ENCODE results near the gene SLC6A9. TPM values are rescaled to one million over a fixed set of nuclear protein-coding genes. Genes with fewer than 3 reads are reported as not detected.

The SLC6A9 gene
- total and polyA plus RNA-seq, 2 donors (not counting 1 experiment from before 2014, with no cell fraction given) = 0.28 to 5.5 TPM

DNA sequence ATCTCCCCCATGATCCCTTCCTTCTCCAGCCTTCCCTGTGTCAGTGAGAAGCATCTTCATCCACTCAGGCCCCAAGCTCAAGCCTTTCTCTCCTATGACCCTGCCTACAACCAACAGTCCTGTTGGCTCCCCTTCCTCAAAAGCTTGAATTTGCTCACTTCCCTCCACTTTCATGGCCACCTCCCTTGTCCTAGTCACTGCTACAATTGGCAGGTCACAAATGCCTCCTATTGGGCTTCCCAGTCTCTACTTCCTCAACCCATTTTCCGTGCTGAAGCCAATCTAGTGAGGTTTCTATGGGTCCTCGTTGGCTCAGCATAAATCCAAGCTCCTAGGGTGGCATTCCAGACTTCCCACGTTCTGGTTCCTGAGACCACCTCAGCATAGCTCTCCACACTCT, 40.2 kb upstream of the SLC6A9 start:
- peaks cover 0 to 4% (median 0%) of the 10 kb centered on the region in 3 donors for H3K9me3 ChIP-seq (ENCODE audit: control extremely low read depth in 1 of 3, control insufficient read depth in 2 of 3, insufficient read depth in 1 of 3, low read length in 2 of 3)
- no peaks in the 10 kb centered on the region for H4K20me1 ChIP-seq (ENCODE audit: control insufficient read depth, insufficient read depth, low read length, poor library complexity, severe bottlenecking)
- no peak overlapping the region for H3K4me2 ChIP-seq (replicated peaks; ENCODE audit: low read depth, low read length, poor library complexity, severe bottlenecking)
- H3K9ac ChIP-seq (ENCODE audit: low read length) = no peak overlapping the region
- ATAC-seq (ENCODE audit: low read depth) (no peak), DNase-seq (no peak)
- ChIA-PET POLR2A (no interaction called here), CTCF (no interaction called here)
- H3K79me2 ChIP-seq (ENCODE audit: control insufficient read depth, insufficient read depth, low read length) = no peaks in the 10 kb centered on the region
- no peaks in the 10 kb centered on the region for H3K27me3 Mint-ChIP-seq
- no peaks in the 10 kb centered on the region for H3K9me3 Mint-ChIP-seq (ENCODE audit: insufficient read depth)
- H3K36me3 ChIP-seq (replicated peaks in 1 of 2; ENCODE audit: control extremely low read depth in 1 of 2, control insufficient read depth in 1 of 2, extremely low read depth in 1 of 2, insufficient read depth in 2 of 2, low read length in 1 of 2) = no peaks in the 10 kb centered on the region
- H2AFZ ChIP-seq (ENCODE audit: insufficient read depth, low read depth, low read length, poor library complexity, severe bottlenecking) = no peak overlapping the region
- peaks cover 47 to 49% of the 10 kb centered on the region in 2 donors for H3K4me1 ChIP-seq (ENCODE audit: control insufficient read depth in 2 of 2, insufficient read depth in 2 of 2, low read length in 2 of 2)
- intact Hi-C loops (cut with micrococcal nuclease) = no loop called here
- no peaks in the 10 kb centered on the region for H3K27me3 ChIP-seq (replicated peaks in 1 of 4; ENCODE audit: control extremely low read depth in 1 of 4, control insufficient read depth in 3 of 4, insufficient read depth in 4 of 4, low read length in 3 of 4)
- no peak for TF ChIP-seq EZH2 (IDR thresholded peaks at IDR 0.05; ENCODE audit: borderline replicate concordance, insufficient read depth, low read depth, low read length, poor library complexity, severe bottlenecking)
- TF ChIP-seq, protein P1, sequence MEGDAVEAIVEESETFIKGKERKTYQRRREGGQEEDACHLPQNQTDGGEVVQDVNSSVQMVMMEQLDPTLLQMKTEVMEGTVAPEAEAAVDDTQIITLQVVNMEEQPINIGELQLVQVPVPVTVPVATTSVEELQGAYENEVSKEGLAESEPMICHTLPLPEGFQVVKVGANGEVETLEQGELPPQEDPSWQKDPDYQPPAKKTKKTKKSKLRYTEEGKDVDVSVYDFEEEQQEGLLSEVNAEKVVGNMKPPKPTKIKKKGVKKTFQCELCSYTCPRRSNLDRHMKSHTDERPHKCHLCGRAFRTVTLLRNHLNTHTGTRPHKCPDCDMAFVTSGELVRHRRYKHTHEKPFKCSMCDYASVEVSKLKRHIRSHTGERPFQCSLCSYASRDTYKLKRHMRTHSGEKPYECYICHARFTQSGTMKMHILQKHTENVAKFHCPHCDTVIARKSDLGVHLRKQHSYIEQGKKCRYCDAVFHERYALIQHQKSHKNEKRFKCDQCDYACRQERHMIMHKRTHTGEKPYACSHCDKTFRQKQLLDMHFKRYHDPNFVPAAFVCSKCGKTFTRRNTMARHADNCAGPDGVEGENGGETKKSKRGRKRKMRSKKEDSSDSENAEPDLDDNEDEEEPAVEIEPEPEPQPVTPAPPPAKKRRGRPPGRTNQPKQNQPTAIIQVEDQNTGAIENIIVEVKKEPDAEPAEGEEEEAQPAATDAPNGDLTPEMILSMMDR (IDR thresholded peaks at IDR 0.05) = no peak
- H3K4me3 ChIP-seq (ENCODE audit: control extremely low read depth in 1 of 5, extremely low read depth in 1 of 5, insufficient read depth in 1 of 5, low read depth in 2 of 5, low read length in 4 of 5) = no peak overlapping the region
- H3K27ac Mint-ChIP-seq = no peak overlapping the region
- H3K27ac ChIP-seq (ENCODE audit: low read length in 2 of 2) = no peak overlapping the region
- H3K4me1 Mint-ChIP-seq = peaks cover 53% of the 10 kb centered on the region
- no peak overlapping the region for H3K4me3 Mint-ChIP-seq
- 55% methylated on average over 3 of the region's 3 CpGs for WGBS (ENCODE audit: insufficient coverage)

DNA sequence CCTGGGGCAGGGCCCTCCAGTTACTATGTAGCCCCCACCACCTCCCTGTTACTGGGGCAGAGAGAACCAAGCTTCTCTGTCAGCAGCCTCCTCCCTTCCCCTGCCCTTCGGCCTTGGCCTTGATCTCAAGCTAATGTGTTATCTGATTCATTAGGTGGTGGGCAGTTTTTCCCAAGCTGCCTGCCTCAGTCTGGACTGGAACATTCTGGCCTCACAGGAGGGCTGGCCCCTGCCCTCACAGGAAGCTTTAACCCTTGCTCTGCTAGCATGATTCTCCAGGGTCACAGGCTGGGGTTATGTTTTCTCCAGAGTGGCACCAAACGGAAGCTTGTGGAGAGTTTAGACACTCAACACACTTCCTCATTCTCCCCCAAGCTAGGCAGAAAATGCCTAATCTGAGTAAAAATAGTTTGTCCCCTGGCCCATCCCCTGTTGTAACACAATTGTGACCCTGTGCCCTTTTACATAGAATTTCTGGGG, 37.2 kb upstream of the SLC6A9 start:
- peaks cover 38% of the 10 kb centered on the region in 2 donors for H3K4me1 ChIP-seq (ENCODE audit: control insufficient read depth in 2 of 2, insufficient read depth in 2 of 2, low read length in 2 of 2)
- H3K4me3 Mint-ChIP-seq = peak overlapping the region; percentile 75
- peak overlapping the region; percentile 58 for H3K27ac Mint-ChIP-seq

More for the DNA sequence above, 37.2 kb upstream of the SLC6A9 start:
- Mint-ChIP-seq H3K9me3 (ENCODE audit: insufficient read depth) (no peaks in the 10 kb centered on the region), H3K4me1 (peaks cover 42% of the 10 kb centered on the region), H3K27me3 (no peaks in the 10 kb centered on the region)
- TF ChIP-seq EZH2 (IDR thresholded peaks at IDR 0.05; ENCODE audit: borderline replicate concordance, insufficient read depth, low read depth, low read length, poor library complexity, severe bottlenecking) = no peak
- TF ChIP-seq, protein P1 (IDR thresholded peaks at IDR 0.05) = no peak
- H3K4me3 ChIP-seq (ENCODE audit: control extremely low read depth in 1 of 5, extremely low read depth in 1 of 5, insufficient read depth in 1 of 5, low read depth in 2 of 5, low read length in 4 of 5) = no peak overlapping the region
- H2AFZ ChIP-seq (ENCODE audit: insufficient read depth, low read depth, low read length, poor library complexity, severe bottlenecking) = peak overlapping the region; percentile 41
- peak overlapping the region; percentile 42 for H3K9ac ChIP-seq (ENCODE audit: low read length)
- H3K27me3 ChIP-seq (replicated peaks in 1 of 4; ENCODE audit: control extremely low read depth in 1 of 4, control insufficient read depth in 3 of 4, insufficient read depth in 4 of 4, low read length in 3 of 4) = no peaks in the 10 kb centered on the region
- DNase-seq = peak; percentile 42
- H3K79me2 ChIP-seq (ENCODE audit: control insufficient read depth, insufficient read depth, low read length) = no peaks in the 10 kb centered on the region
- H3K9me3 ChIP-seq (ENCODE audit: control extremely low read depth in 1 of 3, control insufficient read depth in 2 of 3, insufficient read depth in 1 of 3, low read length in 2 of 3) = peaks cover 0 to 4% (median 0%) of the 10 kb centered on the region in 3 donors
- no peaks in the 10 kb centered on the region for H3K36me3 ChIP-seq (replicated peaks in 1 of 2; ENCODE audit: control extremely low read depth in 1 of 2, control insufficient read depth in 1 of 2, extremely low read depth in 1 of 2, insufficient read depth in 2 of 2, low read length in 1 of 2)
- intact Hi-C loops (cut with micrococcal nuclease) = no loop called here
- no peaks in the 10 kb centered on the region for H4K20me1 ChIP-seq (ENCODE audit: control insufficient read depth, insufficient read depth, low read length, poor library complexity, severe bottlenecking)
- H3K4me2 ChIP-seq (replicated peaks; ENCODE audit: low read depth, low read length, poor library complexity, severe bottlenecking) = peak overlapping the region; percentile 65
- ATAC-seq (ENCODE audit: low read depth) = no peak
- 0% methylated on average over 1 of the region's 2 CpGs for WGBS (ENCODE audit: insufficient coverage)
- POLR2A ChIA-PET = interaction anchor here (0.6 kb wide), 1 partner anchor 20 kb away, joined by 4 read pairs; no protein-coding TSS in a partner anchor
- peak overlapping the region; percentile 7 for H3K27ac ChIP-seq (ENCODE audit: low read length in 2 of 2)
- CTCF ChIA-PET = interaction anchor here (1.3 to 2.4 kb wide), 2 partner anchors 20 to 22 kb away, joined by 7 to 18 read pairs; no protein-coding TSS in a partner anchor

Measured in B cell (primary cell).